Thyroid gland (tissue), 4 donors: Measurements from ENCODE around the gene SH3RF1. TPM values are rescaled to one million over a fixed set of nuclear protein-coding genes. Genes with fewer than 3 reads are reported as not detected.

ENCODE experiments used
- DNase-seq, 2 donors: peaks; one replicate each; pipeline ENCODE4 v3.0.0-alpha.2; 2019
- H3K27ac ChIP-seq, 3 donors: fragments of 200-600 bp; sonication (generic); 1 replicate in 2 of 3; 2 replicates in 1 of 3; pipeline ENCODE4 v1.5.1; 2016 to 2019; ENCODE audit warnings: mild to moderate bottlenecking in 1 of 3, moderate library complexity in 1 of 3
- H3K27me3 ChIP-seq: fragments of 200-600 bp; sonication (generic); one replicate; pipeline ENCODE4 v1.5.1; 2019
- H3K36me3 ChIP-seq, 2 donors: fragments of 200-600 bp; sonication (generic); one replicate each; pipeline ENCODE4 v1.5.1; 2016 to 2019
- H3K4me1 ChIP-seq, 2 donors: fragments of 200-600 bp; sonication (generic); one replicate each; pipeline ENCODE4 v1.5.1; 2017 to 2019
- H3K4me3 ChIP-seq, 3 donors: fragments of 200-600 bp; sonication (generic); replicated peaks in 1 of 3; 1 replicate in 2 of 3; 2 replicates in 1 of 3; pipeline ENCODE4 v1.5.1; 2016; ENCODE audit warnings: mild to moderate bottlenecking in 1 of 3
- H3K9me3 ChIP-seq: fragments of 200-600 bp; sonication (generic); one replicate; pipeline ENCODE4 v1.5.1; 2017
- POLR2A ChIP-seq, 2 donors: fragments of 450-650 bp; IDR thresholded peaks; one replicate each; pipeline ENCODE4 v1.6.1; 2017; ENCODE audit warnings: antibody characterized with exemption in 2 of 2, mild to moderate bottlenecking in 2 of 2, moderate library complexity in 1 of 2
- WGBS, 2 donors: methylation state at CpG; one replicate each; pipeline ENCODE4 v1.1.5; 2017; 5-methylcytosine and 5-hydroxymethylcytosine counted together
- intact Hi-C: fragments of 100-400 bp; cut with DNase I; formaldehyde crosslinking; loops from one replicate; pipeline ENCODE4 v1.15.1; 2023
- total RNA-seq, 4 donors: library from RNA; depleted of rRNA; stranded (reverse); fragments of >200 nt; gene quantifications; one replicate each; pipeline ENCODE4 v1.2.3, GENCODE V29; 2016
- TF ChIP-seq, protein P1 (sequence below), 6 experiments: fragments of 200-600 bp in 3 of 6; fragments of 450-650 bp in 3 of 6; sonication (generic) in 3 of 6; IDR thresholded peaks; one replicate each; pipeline ENCODE4 v1.5.1; 2016 to 2019; ENCODE audit warnings: antibody characterized with exemption in 6 of 6, mild to moderate bottlenecking in 2 of 6, inconsistent platforms in 1 of 6, moderate library complexity in 1 of 6

Gene SH3RF1
- total RNA-seq, 4 donors from 2014 or later: 29.0 to 41.7 (median 32.5) TPM

DNA sequence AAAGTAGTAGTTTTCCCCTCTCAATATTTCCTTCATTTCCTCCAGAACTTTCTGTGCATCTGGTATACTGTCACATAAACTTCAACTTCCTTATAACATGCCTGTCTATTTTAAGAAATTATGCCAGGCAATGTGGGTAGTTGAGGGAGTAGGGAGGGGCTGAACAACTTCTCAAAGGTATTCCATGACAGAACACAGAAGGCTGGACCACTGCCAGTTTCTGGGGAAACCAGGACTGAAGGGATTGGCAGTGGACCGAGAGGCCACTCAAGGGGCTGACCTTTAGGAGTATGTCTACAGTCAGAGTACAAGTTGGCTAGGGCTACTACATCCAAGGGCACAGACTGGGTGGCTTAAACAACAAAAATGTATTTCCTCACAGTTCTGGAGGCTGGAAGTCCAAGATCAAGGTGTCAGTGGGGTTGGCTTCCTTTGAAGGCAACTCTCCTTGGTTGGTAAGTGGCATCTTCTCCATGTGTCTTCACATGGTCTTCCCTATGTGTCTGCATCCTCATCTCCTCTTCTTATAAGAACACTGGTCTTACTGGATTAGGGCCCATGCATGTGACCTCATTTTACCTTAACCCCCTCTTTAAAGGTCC is 6.9 kb downstream of the SH3RF1 start:
- H3K36me3 ChIP-seq: no peaks in the 10 kb centered on the region
- peaks cover 67% of the 10 kb centered on the region in 2 donors for H3K4me1 ChIP-seq

DNA sequence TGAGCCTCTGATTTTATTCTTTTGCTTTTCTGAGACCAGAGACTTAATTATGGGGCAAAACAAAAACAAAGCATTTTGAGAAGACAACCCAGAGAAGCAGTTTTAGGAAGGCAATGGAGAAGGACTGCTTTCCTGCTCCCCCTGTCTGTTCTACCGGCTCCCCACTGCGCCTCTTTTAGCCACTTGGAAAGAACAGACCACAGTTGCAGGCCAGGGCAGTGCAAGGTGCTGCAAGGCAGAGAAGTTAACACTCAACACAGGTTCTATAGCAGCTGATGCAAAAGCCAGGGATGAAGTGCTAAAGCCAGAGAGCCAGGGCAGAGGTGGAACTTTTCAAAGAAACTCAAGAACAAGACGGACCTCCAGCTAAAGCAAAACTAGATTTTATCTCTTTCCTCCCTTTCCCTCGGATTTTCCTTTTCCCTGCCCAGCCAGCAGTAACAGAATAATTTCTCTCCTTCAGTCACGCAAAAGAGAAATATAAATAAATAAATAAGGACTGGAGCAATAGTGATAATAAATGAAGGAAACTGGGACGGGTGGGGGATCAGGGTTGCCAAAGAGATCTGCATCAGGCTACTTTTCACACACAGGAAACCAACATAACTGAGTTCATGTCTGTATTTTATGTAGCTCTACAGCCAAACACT is 10.4 kb downstream of the SH3RF1 start:
- peaks cover 62 to 80% of the 10 kb centered on the region in 2 donors for H3K4me1 ChIP-seq
- H3K27ac ChIP-seq: peak overlapping the region in 2 of 3 donors; percentile 32 to 62
- no peaks in the 10 kb centered on the region for H3K27me3 ChIP-seq
- no peak for DNase-seq
- no peak for TF ChIP-seq POLR2A (IDR thresholded peaks at IDR 0.05)
- TF ChIP-seq, protein P1, sequence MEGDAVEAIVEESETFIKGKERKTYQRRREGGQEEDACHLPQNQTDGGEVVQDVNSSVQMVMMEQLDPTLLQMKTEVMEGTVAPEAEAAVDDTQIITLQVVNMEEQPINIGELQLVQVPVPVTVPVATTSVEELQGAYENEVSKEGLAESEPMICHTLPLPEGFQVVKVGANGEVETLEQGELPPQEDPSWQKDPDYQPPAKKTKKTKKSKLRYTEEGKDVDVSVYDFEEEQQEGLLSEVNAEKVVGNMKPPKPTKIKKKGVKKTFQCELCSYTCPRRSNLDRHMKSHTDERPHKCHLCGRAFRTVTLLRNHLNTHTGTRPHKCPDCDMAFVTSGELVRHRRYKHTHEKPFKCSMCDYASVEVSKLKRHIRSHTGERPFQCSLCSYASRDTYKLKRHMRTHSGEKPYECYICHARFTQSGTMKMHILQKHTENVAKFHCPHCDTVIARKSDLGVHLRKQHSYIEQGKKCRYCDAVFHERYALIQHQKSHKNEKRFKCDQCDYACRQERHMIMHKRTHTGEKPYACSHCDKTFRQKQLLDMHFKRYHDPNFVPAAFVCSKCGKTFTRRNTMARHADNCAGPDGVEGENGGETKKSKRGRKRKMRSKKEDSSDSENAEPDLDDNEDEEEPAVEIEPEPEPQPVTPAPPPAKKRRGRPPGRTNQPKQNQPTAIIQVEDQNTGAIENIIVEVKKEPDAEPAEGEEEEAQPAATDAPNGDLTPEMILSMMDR (IDR thresholded peaks at IDR 0.05): no peak
- 52 to 57% methylated on average over 6 of the region's 6 CpGs for WGBS, 2 donors
- no peaks in the 10 kb centered on the region for H3K36me3 ChIP-seq
- intact Hi-C loops: loop anchor here (10.0 kb wide), 1 partner anchor 126 kb away; no protein-coding TSS in a partner anchor
- H3K9me3 ChIP-seq: no peaks in the 10 kb centered on the region
- H3K4me3 ChIP-seq: no peak overlapping the region

More for the DNA sequence above, 6.9 kb downstream of the SH3RF1 start:
- no peaks in the 10 kb centered on the region for H3K9me3 ChIP-seq
- peak; percentile 65 to 73 for DNase-seq
- peak overlapping the region in 1 of 3 donors; percentile 26 for H3K27ac ChIP-seq
- H3K4me3 ChIP-seq: no peak overlapping the region
- TF ChIP-seq, protein P1 (IDR thresholded peaks at IDR 0.05): no peak
- TF ChIP-seq POLR2A (IDR thresholded peaks at IDR 0.05): no peak
- intact Hi-C loops: loop anchor here (10.0 kb wide), 1 partner anchor 129 kb away; no protein-coding TSS in a partner anchor
- H3K27me3 ChIP-seq: no peaks in the 10 kb centered on the region
- 47 to 76% methylated on average over 1 of the region's 1 CpG for WGBS, 2 donors

DNA sequence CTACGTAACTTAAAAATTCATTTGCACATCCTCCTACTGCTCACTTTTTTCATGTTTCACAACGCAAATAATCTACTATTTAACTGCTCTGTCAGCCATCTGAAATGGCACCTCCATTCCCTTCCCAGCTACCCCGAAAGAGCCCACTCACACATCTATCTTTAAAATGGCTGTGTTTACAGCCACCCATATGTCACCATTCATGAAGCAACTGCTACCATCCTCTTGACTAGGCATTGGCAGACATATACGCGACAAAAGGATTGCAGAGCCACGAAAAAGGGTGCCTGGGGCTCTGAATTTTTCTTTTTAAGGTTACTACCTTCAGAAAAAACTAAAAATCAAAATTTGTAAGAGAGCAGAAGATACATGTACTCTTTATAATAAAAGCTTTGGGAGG is 11.5 kb downstream of the SH3RF1 start:
- TF ChIP-seq, protein P1 (IDR thresholded peaks at IDR 0.05): no peak
- TF ChIP-seq POLR2A (IDR thresholded peaks at IDR 0.05): no peak
- H3K4me3 ChIP-seq: no peak overlapping the region
- no peaks in the 10 kb centered on the region for H3K36me3 ChIP-seq
- no peaks in the 10 kb centered on the region for H3K27me3 ChIP-seq
- DNase-seq: no peak
- intact Hi-C loops: no loop called here
- WGBS, 2 donors: 94 to 96% methylated on average over 6 of the region's 6 CpGs
- peaks cover 68 to 80% of the 10 kb centered on the region in 2 donors for H3K4me1 ChIP-seq
- H3K9me3 ChIP-seq: no peaks in the 10 kb centered on the region
- H3K27ac ChIP-seq: no peak overlapping the region

DNA sequence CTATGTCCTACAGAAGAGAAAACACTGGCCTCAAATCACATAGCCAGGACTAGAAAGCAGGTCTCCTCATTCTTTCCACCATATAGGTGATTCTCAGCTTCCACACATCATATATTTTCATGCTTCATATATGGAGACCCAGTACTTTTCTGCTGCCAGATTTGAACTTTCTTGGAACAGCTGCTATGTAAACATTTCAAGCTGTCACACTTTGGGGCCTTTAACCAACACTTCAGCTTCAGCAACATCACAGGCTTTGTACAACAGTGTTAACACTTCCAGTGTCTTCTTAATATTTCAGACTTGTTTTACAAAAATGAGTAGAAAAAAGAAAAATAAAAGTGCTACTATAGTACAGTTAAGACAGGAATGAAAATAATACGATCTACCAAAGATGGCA is 12.6 kb downstream of the SH3RF1 start:
- Histone ChIP-seq H3K4me3 (no peak overlapping the region), H3K9me3 (no peaks in the 10 kb centered on the region), H3K27me3 (no peaks in the 10 kb centered on the region), H3K4me1 (peaks cover 68 to 80% of the 10 kb centered on the region in 2 donors), H3K27ac (peak overlapping the region in 2 of 3 donors; percentile 54 to 82), H3K36me3 (no peaks in the 10 kb centered on the region)
- intact Hi-C loops: no loop called here
- WGBS, 2 donors: 85 to 88% methylated on average over 1 of the region's 1 CpG
- TF ChIP-seq, protein P1 (IDR thresholded peaks at IDR 0.05): no peak
- TF ChIP-seq POLR2A (IDR thresholded peaks at IDR 0.05): no peak
- DNase-seq: no peak
